ENCODE measurements around the gene WNT3A.

- TF ChIP-seq EZH2 (IDR thresholded peaks at IDR 0.05) = no peak
- TF ChIP-seq POLR2AphosphoS5 (IDR thresholded peaks at IDR 0.05; ENCODE audit: borderline replicate concordance, low read depth, low read length) = no peak
Measured at GRCh38 chr1:228007049-228007800, 427 bp downstream of the WNT3A start.
